ENCODE results near the gene SRSF3.

GRCh38 chr6:36566418-36566905 lies 27.7 kb upstream of the SRSF3 start:
- TF ChIP-seq CTCF (IDR thresholded peaks at IDR 0.05) (no peak), EZH2 (IDR thresholded peaks at IDR 0.05) (no peak)

Measured in neural progenitor cell (in vitro differentiated cells).